H9 (cell line): ENCODE measurements around the gene MSRB1. TPM values are rescaled to one million over a fixed set of nuclear protein-coding genes. Genes with fewer than 3 reads are reported as not detected.
A peak's percentile ranks its signal among the peaks of the same experiment; 100 is the strongest.

Experiments used
- DNase-seq: peaks from one replicate; pipeline ENCODE4 v3.0.0-alpha.2; 2017
- H2AFZ ChIP-seq: one replicate; pipeline ENCODE4 v1.6.1; 2013; ENCODE audit warnings: mild to moderate bottlenecking, low read length, control low read depth, moderate library complexity
- H2AK5ac ChIP-seq: 2 replicates; pipeline ENCODE4 v1.6.1; 2013; ENCODE audit warnings: low read length, control low read depth, mixed read lengths; ENCODE audit not compliant: insufficient read length
- H2BK120ac ChIP-seq: one replicate; pipeline ENCODE4 v1.6.1; 2013; ENCODE audit warnings: low read depth, mild to moderate bottlenecking, low read length, control low read depth, inconsistent platforms; ENCODE audit not compliant: poor library complexity, severe bottlenecking
- H2BK12ac ChIP-seq: 2 replicates; pipeline ENCODE4 v1.6.1; 2013; ENCODE audit warnings: low read length, control low read depth, mixed read lengths, low read depth; ENCODE audit not compliant: insufficient read length
- H2BK15ac ChIP-seq: 2 replicates; pipeline ENCODE4 v1.6.1; 2013; ENCODE audit warnings: low read depth, low read length, control low read depth
- H2BK20ac ChIP-seq: one replicate; pipeline ENCODE4 v1.6.1; 2013; ENCODE audit warnings: low read depth, mild to moderate bottlenecking, low read length, control low read depth, inconsistent platforms; ENCODE audit not compliant: poor library complexity, severe bottlenecking
- H2BK5ac ChIP-seq: 2 replicates; pipeline ENCODE4 v1.6.1; 2013; ENCODE audit warnings: low read length, control low read depth, mixed read lengths; ENCODE audit not compliant: insufficient read length
- H3K14ac ChIP-seq: 2 replicates; pipeline ENCODE4 v1.6.1; 2013; ENCODE audit warnings: low read length, control low read depth; ENCODE audit not compliant: insufficient read depth
- H3K18ac ChIP-seq: 2 replicates; pipeline ENCODE4 v1.6.1; 2013; ENCODE audit warnings: low read depth, mild to moderate bottlenecking, mixed read lengths, low read length, control low read depth; ENCODE audit not compliant: insufficient read length
- H3K23ac ChIP-seq: 2 replicates; pipeline ENCODE4 v1.6.1; 2013; ENCODE audit warnings: low read length, control low read depth, mixed read lengths, low read depth; ENCODE audit not compliant: insufficient read length
- H3K23me2 ChIP-seq: 2 replicates; pipeline ENCODE4 v1.6.1; 2013; ENCODE audit warnings: low read depth, mild to moderate bottlenecking, mixed read lengths, low read length, control low read depth; ENCODE audit not compliant: insufficient read length, poor library complexity, severe bottlenecking
- H3K27ac ChIP-seq: 2 replicates; pipeline ENCODE4 v1.5.1; 2013; ENCODE audit warnings: low read length, control low read depth, mixed read lengths, low read depth; ENCODE audit not compliant: insufficient read length
- H3K27me3 ChIP-seq: 2 replicates; pipeline ENCODE4 v1.6.1; 2013; ENCODE audit warnings: low read length, control low read depth, inconsistent platforms; ENCODE audit not compliant: insufficient read depth
- H3K4ac ChIP-seq: 2 replicates; pipeline ENCODE4 v1.6.1; 2013; ENCODE audit warnings: low read depth, mild to moderate bottlenecking, control low read depth, inconsistent platforms, low read length, moderate library complexity
- H3K4me1 ChIP-seq: 2 replicates; pipeline ENCODE4 v1.6.1; 2013; ENCODE audit warnings: low read length, control low read depth, inconsistent platforms; ENCODE audit not compliant: insufficient read depth
- H3K4me2 ChIP-seq: 2 replicates; pipeline ENCODE4 v1.6.1; 2013; ENCODE audit warnings: low read length, control low read depth, mixed read lengths; ENCODE audit not compliant: insufficient read length, insufficient read depth
- H3K56ac ChIP-seq: 2 replicates; pipeline ENCODE4 v1.6.1; 2013; ENCODE audit warnings: low read depth, mild to moderate bottlenecking, mixed read lengths, low read length, control low read depth; ENCODE audit not compliant: insufficient read length
- H3K79me1 ChIP-seq: 2 replicates; pipeline ENCODE4 v1.6.1; 2013; ENCODE audit warnings: low read depth, mild to moderate bottlenecking, moderate library complexity, low read length, control low read depth, inconsistent platforms; ENCODE audit not compliant: insufficient read depth, poor library complexity, severe bottlenecking
- H3K79me2 ChIP-seq: 2 replicates; pipeline ENCODE4 v1.6.1; 2013; ENCODE audit warnings: low read length, control low read depth, inconsistent platforms; ENCODE audit not compliant: insufficient read depth
- H3K9ac ChIP-seq: 2 replicates; pipeline ENCODE4 v1.6.1; 2013; ENCODE audit warnings: low read length, control low read depth, mixed read lengths; ENCODE audit not compliant: insufficient read length; ENCODE audit errors: extremely low read depth
- H3K9me3 ChIP-seq: one replicate; pipeline ENCODE4 v1.6.1; 2013; ENCODE audit warnings: low read depth, low read length, inconsistent platforms; ENCODE audit not compliant: control insufficient read depth
- H3T11ph ChIP-seq: one replicate; pipeline ENCODE4 v1.6.1; 2013; ENCODE audit warnings: mild to moderate bottlenecking, low read length, control low read depth, inconsistent platforms
- H4K20me1 ChIP-seq: one replicate; pipeline ENCODE4 v1.6.1; 2013; ENCODE audit not compliant: control insufficient read depth, insufficient read length, insufficient read depth
- H4K5ac ChIP-seq: 2 replicates; pipeline ENCODE4 v1.6.1; 2013; ENCODE audit warnings: low read depth, mild to moderate bottlenecking, mixed read lengths, low read length, control low read depth; ENCODE audit not compliant: insufficient read length
- H4K8ac ChIP-seq: replicated peaks from 2 replicates; pipeline ENCODE4 v1.6.1; 2013; ENCODE audit warnings: low read length, control low read depth, mixed read lengths, low read depth; ENCODE audit not compliant: insufficient read length
- H4K91ac ChIP-seq: 2 replicates; pipeline ENCODE4 v1.6.1; 2013; ENCODE audit warnings: low read depth, mild to moderate bottlenecking, moderate library complexity, mixed read lengths, low read length, control low read depth; ENCODE audit not compliant: insufficient read length
- H3K27ac Mint-ChIP-seq, 3 experiments: 2 replicates in 2 of 3; 3 replicates in 1 of 3; pipeline ENCODE4 v1.8.0; 2020 to 2021; ENCODE audit warnings: mixed read lengths in 3 of 3, mild to moderate bottlenecking in 1 of 3, moderate library complexity in 1 of 3
- H3K27me3 Mint-ChIP-seq: 2 replicates; pipeline ENCODE4 v1.8.0; 2021; ENCODE audit warnings: low read depth, mild to moderate bottlenecking, moderate library complexity, mixed read lengths
- H3K36me3 Mint-ChIP-seq, 3 experiments: 2 replicates in 2 of 3; 3 replicates in 1 of 3; pipeline ENCODE4 v1.8.0; 2020 to 2021; ENCODE audit warnings: low read depth in 3 of 3, mixed read lengths in 3 of 3; ENCODE audit not compliant: insufficient read depth in 1 of 3
- H3K4me1 Mint-ChIP-seq, 2 experiments: 2 replicates each; pipeline ENCODE4 v1.8.0; 2020; ENCODE audit warnings: mixed read lengths in 2 of 2
- H3K4me3 Mint-ChIP-seq, 2 experiments: 2 replicates in 1 of 2; 3 replicates in 1 of 2; pipeline ENCODE4 v1.8.0; 2020 to 2021; ENCODE audit warnings: mild to moderate bottlenecking in 2 of 2, mixed read lengths in 2 of 2, moderate library complexity in 1 of 2
- H3K9me3 Mint-ChIP-seq, 2 experiments: 2 replicates in 1 of 2; 3 replicates in 1 of 2; pipeline ENCODE4 v1.8.0; 2020; ENCODE audit warnings: mild to moderate bottlenecking in 2 of 2, mixed read lengths in 2 of 2, moderate library complexity in 1 of 2
- WGBS: extraction: QIAGEN DNeasy Blood & Tissue Kit; methylation state at CpG from one replicate; pipeline ENCODE4 v1.1.7; 2013; ENCODE audit warnings: missing lambda C conversion rate, low lambda C conversion rate, mixed read lengths; ENCODE audit not compliant: insufficient read length; ENCODE audit errors: extremely low coverage; 5-methylcytosine and 5-hydroxymethylcytosine counted together
- total RNA-seq: library from RNA; stranded (reverse); gene quantifications from 2 replicates; pipeline ENCODE4 v1.2.1, GENCODE V29; 2021
- TF ChIP-seq, protein P1 (sequence below): fragments of 200-600 bp; sonication (generic); conservative IDR thresholded peaks from 3 replicates; pipeline ENCODE4 v1.8.0; 2021; ENCODE audit warnings: antibody characterized with exemption, mild to moderate bottlenecking

MSRB1 gene
- total RNA-seq, 1 experiment from 2014 or later: 25.7 TPM

DNA sequence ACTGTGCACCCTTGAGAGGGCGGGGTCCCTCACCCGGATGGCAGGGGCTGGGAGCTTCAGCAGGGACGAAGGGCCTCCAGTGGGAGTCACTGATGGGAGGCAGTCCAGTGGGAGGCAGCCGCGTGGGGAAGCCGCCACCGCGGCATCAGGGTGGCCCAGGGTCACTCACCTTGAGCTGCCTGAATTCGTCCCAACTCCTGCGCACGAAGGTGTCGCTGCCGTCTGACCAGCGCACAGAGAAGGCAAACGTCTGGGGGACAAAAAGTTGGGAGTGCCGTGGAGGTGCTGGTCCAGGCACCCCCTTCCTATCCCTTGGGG, 37.7 kb upstream of the MSRB1 start:
- Histone ChIP-seq H3K27ac (no peak overlapping the region), H2AK5ac (no peak overlapping the region), H2BK5ac (no peak overlapping the region), H3K9ac (no peak overlapping the region), H3K23me2 (peaks cover 24% of the 10 kb centered on the region), H3K56ac (no peak overlapping the region), H4K91ac (no peak overlapping the region), H3K4me1 (no peaks in the 10 kb centered on the region), H3K18ac (no peak overlapping the region), H3K9me3 (no peaks in the 10 kb centered on the region), H4K5ac (no peak overlapping the region), H2BK12ac (no peak overlapping the region), H3T11ph (no peak overlapping the region), H3K4ac (no peak overlapping the region), H3K79me2 (no peaks in the 10 kb centered on the region; the same call in 1 of the 2 replicates), H3K79me1 (no peaks in the 10 kb centered on the region), H3K23ac (no peak overlapping the region), H3K27me3 (peaks cover 22% of the 10 kb centered on the region), H2BK15ac (no peak overlapping the region), H4K8ac (no peak overlapping the region), H4K20me1 (peaks cover 2% of the 10 kb centered on the region), H2BK20ac (no peak overlapping the region), H3K4me2 (no peak overlapping the region), H2AFZ (no peak overlapping the region), H2BK120ac (no peak overlapping the region), H3K14ac (no peak overlapping the region)
- peak overlapping the region in 1 of 2 experiments; percentile 64; a peak in 1 of 5 replicates for H3K4me3 Mint-ChIP-seq
- no peaks in the 10 kb centered on the region for H3K9me3 Mint-ChIP-seq
- H3K27ac Mint-ChIP-seq: no peak overlapping the region
- H3K36me3 Mint-ChIP-seq: peaks cover 5 to 19% (median 17%) of the 10 kb centered on the region in 3 experiments; a peak in 6 of 7 replicates
- no peak for DNase-seq
- H3K27me3 Mint-ChIP-seq: peaks cover 40% of the 10 kb centered on the region
- H3K4me1 Mint-ChIP-seq: peaks cover 19 to 26% of the 10 kb centered on the region in 2 experiments
- TF ChIP-seq, protein P1, sequence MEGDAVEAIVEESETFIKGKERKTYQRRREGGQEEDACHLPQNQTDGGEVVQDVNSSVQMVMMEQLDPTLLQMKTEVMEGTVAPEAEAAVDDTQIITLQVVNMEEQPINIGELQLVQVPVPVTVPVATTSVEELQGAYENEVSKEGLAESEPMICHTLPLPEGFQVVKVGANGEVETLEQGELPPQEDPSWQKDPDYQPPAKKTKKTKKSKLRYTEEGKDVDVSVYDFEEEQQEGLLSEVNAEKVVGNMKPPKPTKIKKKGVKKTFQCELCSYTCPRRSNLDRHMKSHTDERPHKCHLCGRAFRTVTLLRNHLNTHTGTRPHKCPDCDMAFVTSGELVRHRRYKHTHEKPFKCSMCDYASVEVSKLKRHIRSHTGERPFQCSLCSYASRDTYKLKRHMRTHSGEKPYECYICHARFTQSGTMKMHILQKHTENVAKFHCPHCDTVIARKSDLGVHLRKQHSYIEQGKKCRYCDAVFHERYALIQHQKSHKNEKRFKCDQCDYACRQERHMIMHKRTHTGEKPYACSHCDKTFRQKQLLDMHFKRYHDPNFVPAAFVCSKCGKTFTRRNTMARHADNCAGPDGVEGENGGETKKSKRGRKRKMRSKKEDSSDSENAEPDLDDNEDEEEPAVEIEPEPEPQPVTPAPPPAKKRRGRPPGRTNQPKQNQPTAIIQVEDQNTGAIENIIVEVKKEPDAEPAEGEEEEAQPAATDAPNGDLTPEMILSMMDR: no peak
- WGBS: no CpG with 5 or more reads among the region's 16 CpGs
